ENCODE data around the gene CAMTA1. TPM values are rescaled to one million over a fixed set of nuclear protein-coding genes. Genes with fewer than 3 reads are reported as not detected.
A peak's percentile ranks its signal among the peaks of the same experiment; 100 is the strongest.

CAMTA1 gene
- total RNA-seq, 1 donor from 2014 or later, result 63.8 TPM

GRCh38 chr1:7389906-7390603, 604.8 kb downstream of the CAMTA1 start:
- H3K9me3 Mint-ChIP-seq (ENCODE audit: low read depth), result peaks cover 7% of the 10 kb centered on the region
- DNase-seq (ENCODE audit: low spot score), result peak; percentile 48
- no peaks in the 10 kb centered on the region for H3K27me3 Mint-ChIP-seq (ENCODE audit: low read depth)
- no peak for TF ChIP-seq CTCF (IDR thresholded peaks at IDR 0.05)
- peak overlapping the region; percentile 74 for H3K27ac Mint-ChIP-seq (ENCODE audit: unreplicated experiment)
- H3K4me3 Mint-ChIP-seq (ENCODE audit: unreplicated experiment), result no peak overlapping the region
- H3K36me3 Mint-ChIP-seq (ENCODE audit: low read depth), result no peaks in the 10 kb centered on the region
- H3K4me1 Mint-ChIP-seq (ENCODE audit: low read depth), result peaks cover 45% of the 10 kb centered on the region

- Mint-ChIP-seq H3K4me1 (ENCODE audit: low read depth) (peaks cover 45% of the 10 kb centered on the region), H3K27me3 (ENCODE audit: low read depth) (no peaks in the 10 kb centered on the region), H3K36me3 (ENCODE audit: low read depth) (peaks cover 2% of the 10 kb centered on the region), H3K4me3 (ENCODE audit: unreplicated experiment) (no peak overlapping the region), H3K27ac (ENCODE audit: unreplicated experiment) (no peak overlapping the region), H3K9me3 (ENCODE audit: low read depth) (peaks cover 11% of the 10 kb centered on the region)
- DNase-seq (ENCODE audit: low spot score), result peak; percentile 65
- TF ChIP-seq CTCF (IDR thresholded peaks at IDR 0.05), result no peak
Observed at GRCh38 chr1:7390604-7391000, 605.3 kb downstream of the CAMTA1 start.

GRCh38 chr1:7393136-7393535, 607.9 kb downstream of the CAMTA1 start:
- peaks cover 38% of the 10 kb centered on the region for H3K4me1 Mint-ChIP-seq (ENCODE audit: low read depth)
- H3K4me3 Mint-ChIP-seq (ENCODE audit: unreplicated experiment), result no peak overlapping the region
- H3K27me3 Mint-ChIP-seq (ENCODE audit: low read depth), result no peaks in the 10 kb centered on the region
- no peak for DNase-seq (ENCODE audit: low spot score)
- peaks cover 31% of the 10 kb centered on the region for H3K9me3 Mint-ChIP-seq (ENCODE audit: low read depth)
- peaks cover 8% of the 10 kb centered on the region for H3K36me3 Mint-ChIP-seq (ENCODE audit: low read depth)
- TF ChIP-seq CTCF (IDR thresholded peaks at IDR 0.05), result no peak
- H3K27ac Mint-ChIP-seq (ENCODE audit: unreplicated experiment), result peak overlapping the region; percentile 63

- no peak for DNase-seq (ENCODE audit: low spot score)
- Mint-ChIP-seq H3K27ac (ENCODE audit: unreplicated experiment) (no peak overlapping the region), H3K4me3 (ENCODE audit: unreplicated experiment) (no peak overlapping the region), H3K27me3 (ENCODE audit: low read depth) (no peaks in the 10 kb centered on the region), H3K36me3 (ENCODE audit: low read depth) (peaks cover 15% of the 10 kb centered on the region), H3K4me1 (ENCODE audit: low read depth) (peaks cover 17% of the 10 kb centered on the region), H3K9me3 (ENCODE audit: low read depth) (peaks cover 50% of the 10 kb centered on the region)
- no peak for TF ChIP-seq CTCF (IDR thresholded peaks at IDR 0.05)
Observed at GRCh38 chr1:7395251-7395650, 610.0 kb downstream of the CAMTA1 start.

- no peak for DNase-seq (ENCODE audit: low spot score)
- no peak overlapping the region for H3K27ac Mint-ChIP-seq (ENCODE audit: unreplicated experiment)
- TF ChIP-seq CTCF (IDR thresholded peaks at IDR 0.05), result no peak
- no peak overlapping the region for H3K4me3 Mint-ChIP-seq (ENCODE audit: unreplicated experiment)
- peaks cover 29% of the 10 kb centered on the region for H3K4me1 Mint-ChIP-seq (ENCODE audit: low read depth)
- H3K36me3 Mint-ChIP-seq (ENCODE audit: low read depth), result peaks cover 17% of the 10 kb centered on the region
- H3K27me3 Mint-ChIP-seq (ENCODE audit: low read depth), result no peaks in the 10 kb centered on the region
- peaks cover 51% of the 10 kb centered on the region for H3K9me3 Mint-ChIP-seq (ENCODE audit: low read depth)
Observed at GRCh38 chr1:7398982-7399381, 613.7 kb downstream of the CAMTA1 start.
